Glutamatergic neuron (in vitro differentiated cells): ENCODE data around the gene TBC1D8. TPM values are rescaled to one million over a fixed set of nuclear protein-coding genes. Genes with fewer than 3 reads are reported as not detected.

Source experiments
- DNase-seq: peaks from one replicate; pipeline ENCODE4 v3.0.0; 2022
- H3K27ac Mint-ChIP-seq: one replicate; pipeline ENCODE4 v1.8.0; 2020; ENCODE audit warnings: mild to moderate bottlenecking, mixed read lengths, inconsistent platforms; ENCODE audit not compliant: unreplicated experiment
- H3K27me3 Mint-ChIP-seq: one replicate; pipeline ENCODE4 v1.8.0; 2020; ENCODE audit warnings: mild to moderate bottlenecking, moderate library complexity, mixed read lengths, inconsistent platforms; ENCODE audit not compliant: unreplicated experiment
- H3K36me3 Mint-ChIP-seq: one replicate; pipeline ENCODE4 v1.8.0; 2020; ENCODE audit warnings: mild to moderate bottlenecking, mixed read lengths, inconsistent platforms; ENCODE audit not compliant: unreplicated experiment
- H3K4me1 Mint-ChIP-seq: one replicate; pipeline ENCODE4 v1.8.0; 2020; ENCODE audit warnings: mild to moderate bottlenecking, low read depth, mixed read lengths, inconsistent platforms; ENCODE audit not compliant: unreplicated experiment
- H3K4me3 Mint-ChIP-seq: one replicate; pipeline ENCODE4 v1.8.0; 2020; ENCODE audit warnings: mild to moderate bottlenecking, mixed read lengths, inconsistent platforms; ENCODE audit not compliant: unreplicated experiment
- H3K9me3 Mint-ChIP-seq: one replicate; pipeline ENCODE4 v1.8.0; 2020; ENCODE audit warnings: mild to moderate bottlenecking, moderate library complexity, mixed read lengths, inconsistent platforms; ENCODE audit not compliant: unreplicated experiment
- CTCF ChIP-seq: fragments of 200-600 bp; sonication (generic); IDR thresholded peaks from one replicate; pipeline ENCODE4 v1.5.0; 2021; ENCODE audit not compliant: partially characterized antibody, unreplicated experiment
- total RNA-seq: library from RNA; stranded (reverse); fragmentation: NEBNext Ultra II Directional; extraction: Animal tissue kit (Norgen Biotek cat#: 25700); gene quantifications from one replicate; pipeline ENCODE4 v1.2.1, GENCODE V29; 2021; ENCODE audit not compliant: unreplicated experiment

Gene TBC1D8
- total RNA-seq, 1 donor from 2014 or later, result 14.6 TPM

- Mint-ChIP-seq H3K27ac (no peak overlapping the region), H3K9me3 (peaks cover 1% of the 10 kb centered on the region), H3K4me1 (peaks cover 7% of the 10 kb centered on the region)
These were observed 17.6 kb downstream of the TBC1D8 start for GRCh38 chr2:101133492-101134100.

GRCh38 chr2:101132202-101132601, 19.0 kb downstream of the TBC1D8 start:
- H3K4me3 Mint-ChIP-seq, result no peak overlapping the region
- no peak overlapping the region for H3K27ac Mint-ChIP-seq
- H3K4me1 Mint-ChIP-seq, result peaks cover 7% of the 10 kb centered on the region
- no peak for DNase-seq
- peaks cover 1% of the 10 kb centered on the region for H3K9me3 Mint-ChIP-seq
- no peaks in the 10 kb centered on the region for H3K36me3 Mint-ChIP-seq
- H3K27me3 Mint-ChIP-seq, result peaks cover 2% of the 10 kb centered on the region
- TF ChIP-seq CTCF, result no peak

More at GRCh38 chr2:101133492-101134100, 17.6 kb downstream of the TBC1D8 start:
- Mint-ChIP-seq H3K36me3 (no peaks in the 10 kb centered on the region), H3K4me3 (no peak overlapping the region), H3K27me3 (peaks cover 2% of the 10 kb centered on the region)
- no peak for DNase-seq
- no peak for TF ChIP-seq CTCF

GRCh38 chr2:101130081-101130480, 21.1 kb downstream of the TBC1D8 start:
- peaks cover 4% of the 10 kb centered on the region for H3K4me1 Mint-ChIP-seq
- DNase-seq, result no peak
- H3K9me3 Mint-ChIP-seq, result peaks cover 1% of the 10 kb centered on the region

GRCh38 chr2:101127319-101128056, 23.7 kb downstream of the TBC1D8 start:
- H3K4me1 Mint-ChIP-seq, result no peaks in the 10 kb centered on the region
- no peaks in the 10 kb centered on the region for H3K27me3 Mint-ChIP-seq
- H3K36me3 Mint-ChIP-seq, result no peaks in the 10 kb centered on the region
- H3K27ac Mint-ChIP-seq, result no peak overlapping the region
- DNase-seq, result no peak
- peaks cover 1% of the 10 kb centered on the region for H3K9me3 Mint-ChIP-seq
- H3K4me3 Mint-ChIP-seq, result no peak overlapping the region
- no peak for TF ChIP-seq CTCF

More at GRCh38 chr2:101130081-101130480, 21.1 kb downstream of the TBC1D8 start:
- no peak overlapping the region for H3K27ac Mint-ChIP-seq
- peaks cover 2% of the 10 kb centered on the region for H3K27me3 Mint-ChIP-seq
- TF ChIP-seq CTCF, result no peak
- no peaks in the 10 kb centered on the region for H3K36me3 Mint-ChIP-seq
- no peak overlapping the region for H3K4me3 Mint-ChIP-seq

- H3K4me1 Mint-ChIP-seq, result peaks cover 2% of the 10 kb centered on the region
- no peak overlapping the region for H3K4me3 Mint-ChIP-seq
- TF ChIP-seq CTCF, result no peak
- no peaks in the 10 kb centered on the region for H3K27me3 Mint-ChIP-seq
- peaks cover 1% of the 10 kb centered on the region for H3K9me3 Mint-ChIP-seq
- no peaks in the 10 kb centered on the region for H3K36me3 Mint-ChIP-seq
- DNase-seq, result no peak
- no peak overlapping the region for H3K27ac Mint-ChIP-seq
These were observed 25.4 kb downstream of the TBC1D8 start for GRCh38 chr2:101125808-101126207.
